Endothelial cell of umbilical vein (primary cell): ENCODE data around the gene GEMIN5. TPM values are rescaled to one million over a fixed set of nuclear protein-coding genes. Genes with fewer than 3 reads are reported as not detected.
A peak's percentile ranks its signal among the peaks of the same experiment; 100 is the strongest.

Source experiments
- BruUV-seq: library from RNA; stranded (reverse); fragments of 400-500 nt; replicated peaks from 2 replicates; lab custom pipeline; 2021; lab: Mats Ljungman, UMichigan
- CTCF ChIA-PET: fragments of 300-600, 350-600 bp; sonication (Branson Sonifier 250); formaldehyde crosslinking; loops from one replicate; lab custom pipeline; 2021; ENCODE audit warnings: antibody characterized with exemption, inconsistent platforms; lab: Charles Lee
- POLR2A ChIA-PET: fragments of 300-600, 350-600 bp; sonication (Branson Sonifier 250); formaldehyde crosslinking; loops from one replicate; lab custom pipeline; 2021; ENCODE audit warnings: antibody characterized with exemption, inconsistent platforms; lab: Charles Lee
- DNase-seq: peaks from one replicate; pipeline ENCODE4 v3.0.0-alpha.2; 2011; ENCODE audit warnings: low read depth, low spot score
- FAIRE-seq: peaks from 2 replicates; lab custom pipeline; 2011; peaks lifted over from hg19 to GRCh38; lab: Jason Lieb, UNC
- H2AFZ ChIP-seq: 2 replicates; pipeline ENCODE4 v1.6.0; 2012; ENCODE audit warnings: low read depth, low read length, control low read depth, inconsistent platforms
- H3K27ac ChIP-seq: 2 replicates; pipeline ENCODE4 v1.5.1; 2011; ENCODE audit warnings: low read depth, mild to moderate bottlenecking, control low read depth, low read length, moderate library complexity; ENCODE audit not compliant: insufficient read depth
- H3K27me3 ChIP-seq, 2 experiments: 2 replicates each; pipeline versions ENCODE4 v1.6.0 to v1.6.1; 2011; ENCODE audit warnings: low read length in 2 of 2, mixed read lengths in 1 of 2; ENCODE audit not compliant: control insufficient read depth in 2 of 2, insufficient read depth in 2 of 2
- H3K36me3 ChIP-seq, 2 experiments: 2 replicates in 1 of 2; 3 replicates in 1 of 2; pipeline ENCODE4 v1.5.1; 2011; ENCODE audit warnings: low read length in 2 of 2, mild to moderate bottlenecking in 1 of 2, moderate library complexity in 1 of 2; ENCODE audit not compliant: control insufficient read depth in 2 of 2, insufficient read depth in 2 of 2; ENCODE audit errors: extremely low read depth in 1 of 2
- H3K4me1 ChIP-seq: 3 replicates; pipeline ENCODE4 v1.5.1; 2011; ENCODE audit warnings: mild to moderate bottlenecking, low read length; ENCODE audit not compliant: control insufficient read depth, insufficient read depth; ENCODE audit errors: extremely low read depth
- H3K4me2 ChIP-seq: 2 replicates; pipeline ENCODE4 v1.6.1; 2011; ENCODE audit warnings: low read length, control low read depth, mixed read lengths; ENCODE audit not compliant: insufficient read depth
- H3K4me3 ChIP-seq, 3 experiments: fragments of 200-600 bp in 1 of 3; sonication (generic), shearing (Covaris generic) in 1 of 3; replicated peaks in 1 of 3; 2 replicates each; pipeline ENCODE4 v1.5.1; 2011 to 2016; ENCODE audit warnings: control low read depth in 3 of 3, low read length in 3 of 3, mild to moderate bottlenecking in 2 of 3, inconsistent platforms in 1 of 3, low read depth in 1 of 3, moderate library complexity in 1 of 3; ENCODE audit not compliant: insufficient read depth in 1 of 3
- H3K79me2 ChIP-seq: 2 replicates; pipeline ENCODE4 v1.6.0; 2012; ENCODE audit warnings: low read length, inconsistent platforms; ENCODE audit not compliant: control insufficient read depth, insufficient read depth
- H3K9ac ChIP-seq: replicated peaks from 2 replicates; pipeline ENCODE3; 2011; ENCODE audit warnings: low read length, control low read depth; ENCODE audit not compliant: insufficient read depth; ENCODE audit errors: extremely low read depth
- H3K9me1 ChIP-seq: replicated peaks from 3 replicates; pipeline ENCODE4 v1.6.0; 2011; ENCODE audit warnings: mild to moderate bottlenecking, low read length; ENCODE audit not compliant: control insufficient read depth, insufficient read depth; ENCODE audit errors: extremely low read depth
- H3K9me3 ChIP-seq: replicated peaks from 2 replicates; pipeline ENCODE4 v1.5.1; 2012; ENCODE audit warnings: low read length, inconsistent platforms; ENCODE audit not compliant: control insufficient read depth, insufficient read depth
- H4K20me1 ChIP-seq: replicated peaks from 2 replicates; pipeline ENCODE3; 2011; ENCODE audit warnings: mild to moderate bottlenecking, low read length; ENCODE audit not compliant: control insufficient read depth, insufficient read depth; ENCODE audit errors: extremely low read depth
- CTCF ChIP-seq, 2 donors: IDR thresholded peaks; 1 replicate in 1 of 2; 2 replicates in 1 of 2; pipeline ENCODE4 v1.5.1; 2011; ENCODE audit warnings: low read length in 2 of 2, mild to moderate bottlenecking in 2 of 2, moderate library complexity in 2 of 2, control low read depth in 1 of 2, inconsistent platforms in 1 of 2, low read depth in 1 of 2; ENCODE audit not compliant: insufficient read depth in 1 of 2; ENCODE audit errors: extremely low read depth in 1 of 2
- EZH2 ChIP-seq: IDR thresholded peaks from 2 replicates; pipeline ENCODE4 v1.6.1; 2012; ENCODE audit warnings: borderline replicate concordance, low read depth, mild to moderate bottlenecking, moderate library complexity, low read length, inconsistent platforms; ENCODE audit not compliant: severe bottlenecking
- FOS ChIP-seq: IDR thresholded peaks from 2 replicates; pipeline ENCODE4 v1.6.1; 2011; ENCODE audit warnings: mild to moderate bottlenecking, low read length, moderate library complexity, borderline replicate concordance; ENCODE audit not compliant: insufficient read depth
- GATA2 ChIP-seq: IDR thresholded peaks from 2 replicates; pipeline ENCODE4 v1.7.0; 2011; ENCODE audit warnings: low read depth, mild to moderate bottlenecking, moderate library complexity, mixed read lengths, low read length; ENCODE audit not compliant: insufficient read length, insufficient read depth
- JUN ChIP-seq: IDR thresholded peaks from 2 replicates; pipeline ENCODE4 v1.6.1; 2011; ENCODE audit warnings: borderline replicate concordance, low read depth; ENCODE audit not compliant: insufficient read length, insufficient read depth
- MAX ChIP-seq: IDR thresholded peaks from 2 replicates; pipeline ENCODE4 v1.6.1; 2011; ENCODE audit not compliant: insufficient read depth, insufficient read length
- MYC ChIP-seq: IDR thresholded peaks from one replicate; pipeline ENCODE4 v1.6.1; 2011; ENCODE audit warnings: mild to moderate bottlenecking, low read depth, low read length
- POLR2A ChIP-seq: IDR thresholded peaks from 2 replicates; pipeline ENCODE4 v1.6.1; 2012; ENCODE audit warnings: low read depth, mild to moderate bottlenecking, control low read depth, low read length
- POLR2AphosphoS5 ChIP-seq: IDR thresholded peaks from 2 replicates; pipeline ENCODE4 v1.6.1; 2012; ENCODE audit warnings: low read depth, mild to moderate bottlenecking, control low read depth, low read length, moderate library complexity; ENCODE audit not compliant: insufficient read depth
- dilution Hi-C: fragments of 300-500 bp; cut with MboI; formaldehyde crosslinking; loops from one replicate; pipeline ENCODE4 v1.15.0; 2019; ENCODE audit warnings: low sequenced_read_pairs; ENCODE audit not compliant: extremely low pct_ligation_motif_present
- intact Hi-C: fragments of 100-400 bp; cut with micrococcal nuclease; formaldehyde crosslinking; loops from one replicate; pipeline ENCODE4 v1.10.0; 2022
- polyA plus RNA-seq, 4 experiments: library from polyadenylated mRNA; depleted of rRNA in 3 of 4; stranded (reverse) in 3 of 4; unstranded in 1 of 4; fragments of >200 nt; gene quantifications; 2 replicates each; pipeline versions ENCODE4 v1.2.1 to v1.2.3, GENCODE V29; 2011 to 2012; ENCODE audit warnings: missing spikeins in 1 of 4
- total RNA-seq: library from RNA; stranded (reverse); gene quantifications from 2 replicates; pipeline ENCODE4 v1.2.3, GENCODE V29; 2021

GEMIN5 gene
- total and polyA plus RNA-seq, 2 donors (not counting 3 experiments of a cell fraction or from before 2014, with no cell fraction given): 7.2 to 23.1 TPM

- Histone ChIP-seq H3K27me3 (no peaks in the 10 kb centered on the region), H3K9ac (no peak overlapping the region), H3K9me3 (no peaks in the 10 kb centered on the region), H3K4me2 (no peak overlapping the region), H3K79me2 (peaks cover 69% of the 10 kb centered on the region), H3K27ac (no peak overlapping the region), H4K20me1 (no peaks in the 10 kb centered on the region), H3K4me1 (peaks cover 49% of the 10 kb centered on the region), H3K4me3 (no peak overlapping the region), H3K36me3 (peaks cover 0 to 3% of the 10 kb centered on the region in 2 experiments), H3K9me1 (no peaks in the 10 kb centered on the region), H2AFZ (no peak overlapping the region)
- FAIRE-seq: no peak
- TF ChIP-seq POLR2AphosphoS5 (no peak), JUN (no peak)
- ChIA-PET POLR2A (no interaction called here), CTCF (interaction anchor here (1.2 to 6.6 kb wide), 9 partner anchors 10 to 203 kb away, joined by 3 to 61 read pairs (median 6); no protein-coding TSS in a partner anchor)
- no TSS peak for BruUV-seq
- DNase-seq: no peak
- intact Hi-C loops (loop anchor here (5.0 kb wide), 1 partner anchor 186 kb away; the partner anchor contains the start of gene LARP1), dilution Hi-C loops (no loop called here)
These were observed 5.5 kb upstream of the GEMIN5 start for GRCh38 chr5:154943527-154943926.

- TSS peak; percentile 68 for BruUV-seq
- H2AFZ ChIP-seq: peak within 1 kb of the TSS; percentile 96
- DNase-seq (peak; percentile 95), FAIRE-seq (peak; percentile 87)
- H3K9ac ChIP-seq: peak within 1 kb of the TSS; percentile 97
- dilution Hi-C loops (no loop called here), intact Hi-C loops (loop anchor here (1.0 to 5.0 kb wide), 3 partner anchors 25 to 291 kb away; partner anchors contain the start of gene LARP1)
- CTCF ChIA-PET: interaction anchor here (2.2 to 6.1 kb wide), 2 partner anchors 27 to 64 kb away, joined by 6 to 42 read pairs; no protein-coding TSS in a partner anchor
- H3K9me1 ChIP-seq: no peaks in the 10 kb centered on the region
- TF ChIP-seq JUN (no peak), POLR2A (peak; percentile 86), POLR2AphosphoS5 (peak; percentile 69), FOS (no peak), MAX (peak; percentile 18), CTCF (IDR thresholded peaks at IDR 0.05; ENCODE audit: extremely low read depth in 1 of 2, insufficient read depth in 1 of 2, low read depth in 1 of 2, low read length in 2 of 2) (no peak), EZH2 (no peak), GATA2 (no peak), MYC (no peak)
- POLR2A ChIA-PET: no interaction called here
- peaks cover 56% of the 10 kb centered on the region for H3K4me1 ChIP-seq
- H3K79me2 ChIP-seq: peaks cover 57% of the 10 kb centered on the region
- H3K36me3 ChIP-seq: no peaks in the 10 kb centered on the region
- peak within 1 kb of the TSS; percentile 81 for H3K27ac ChIP-seq
- peak within 1 kb of the TSS; percentile 84 to 99 (median 91) for H3K4me3 ChIP-seq
- no peaks in the 10 kb centered on the region for H3K9me3 ChIP-seq
- H3K27me3 ChIP-seq: no peaks in the 10 kb centered on the region
- H4K20me1 ChIP-seq: no peaks in the 10 kb centered on the region
- H3K4me2 ChIP-seq: peak within 1 kb of the TSS; percentile 99
These were observed 3.0 kb upstream of the GEMIN5 start, which contains the start of gene MRPL22 for GRCh38 chr5:154940772-154941620. TSS of gene MRPL22 (plus strand) at chr5:154941073. CDS start at chr5:154941111, 38 bp downstream.
